Endodermal cell (in vitro differentiated cells): ENCODE measurements around the gene ENKUR. TPM values are rescaled to one million over a fixed set of nuclear protein-coding genes. Genes with fewer than 3 reads are reported as not detected.

Source experiments
- DNase-seq: peaks from one replicate; pipeline ENCODE4 v3.0.0-alpha.2; 2017
- H3K27ac ChIP-seq: 2 replicates; pipeline ENCODE4 v1.5.1; 2013; ENCODE audit warnings: mild to moderate bottlenecking, low read depth, low read length, moderate library complexity
- H3K27me3 ChIP-seq: 2 replicates; pipeline ENCODE4 v1.6.1; 2013; ENCODE audit warnings: mild to moderate bottlenecking, low read length, moderate library complexity; ENCODE audit not compliant: insufficient read depth, control insufficient read depth, poor library complexity, severe bottlenecking
- H3K36me3 ChIP-seq: 2 replicates; pipeline ENCODE4 v1.7.0; 2013; ENCODE audit warnings: mild to moderate bottlenecking, low read length, moderate library complexity; ENCODE audit not compliant: control insufficient read depth, insufficient read depth
- H3K4me1 ChIP-seq: one replicate; pipeline ENCODE4 v1.7.0; 2013; ENCODE audit warnings: low read length; ENCODE audit not compliant: control insufficient read depth, insufficient read depth
- H3K4me3 ChIP-seq: 2 replicates; pipeline ENCODE4 v1.5.1; 2013; ENCODE audit warnings: mild to moderate bottlenecking, low read length, moderate library complexity
- H3K9ac ChIP-seq: 2 replicates; pipeline ENCODE4 v1.6.1; 2013; ENCODE audit warnings: mild to moderate bottlenecking, low read length, moderate library complexity; ENCODE audit not compliant: poor library complexity, severe bottlenecking; ENCODE audit errors: extremely low read depth
- H3K9me3 ChIP-seq: 2 replicates; pipeline ENCODE4 v1.6.1; 2013; ENCODE audit warnings: mild to moderate bottlenecking, low read length, moderate library complexity; ENCODE audit not compliant: control insufficient read depth
- H3K27ac Mint-ChIP-seq: 2 replicates; pipeline ENCODE4 v1.8.0; 2020; ENCODE audit warnings: mixed read lengths
- H3K27me3 Mint-ChIP-seq: 2 replicates; pipeline ENCODE4 v1.8.0; 2021; ENCODE audit warnings: mild to moderate bottlenecking, mixed read lengths; ENCODE audit not compliant: insufficient read depth
- H3K36me3 Mint-ChIP-seq: 2 replicates; pipeline ENCODE4 v1.8.0; 2020; ENCODE audit warnings: low read depth, mixed read lengths
- H3K4me1 Mint-ChIP-seq: 2 replicates; pipeline ENCODE4 v1.8.0; 2020; ENCODE audit warnings: mixed read lengths
- H3K4me3 Mint-ChIP-seq: 2 replicates; pipeline ENCODE4 v1.8.0; 2020; ENCODE audit warnings: mild to moderate bottlenecking, moderate library complexity, mixed read lengths
- H3K9me3 Mint-ChIP-seq: 2 replicates; pipeline ENCODE4 v1.8.0; 2020; ENCODE audit warnings: mild to moderate bottlenecking, mixed read lengths
- CTCF ChIP-seq: fragments of 200-600 bp; sonication (generic); conservative IDR thresholded peaks from 2 replicates; pipeline ENCODE4 v1.5.0; 2021; ENCODE audit warnings: antibody characterized with exemption, mild to moderate bottlenecking
- WGBS, 2 experiments: methylation state at CpG; one replicate each; pipeline versions ENCODE4 v1.1.5 to v1.1.7; 2013; ENCODE audit warnings: missing lambda C conversion rate in 2 of 2, mixed read lengths in 1 of 2; ENCODE audit not compliant: insufficient coverage in 1 of 2, insufficient read length in 1 of 2; 5-methylcytosine and 5-hydroxymethylcytosine counted together
- total RNA-seq, 2 donors: library from RNA; stranded (reverse); fragmentation: NEBNext Ultra II Directional in 1 of 2; extraction: Animal tissue kit (Norgen Biotek cat#: 25700) in 1 of 2; gene quantifications; 2 replicates in 1 of 2; 3 replicates in 1 of 2; pipeline ENCODE4 v1.2.1, GENCODE V29; 2021

Gene ENKUR
- total RNA-seq, 2 donors from 2014 or later: not detected

GRCh38 chr10:25052012-25052411 is 36.1 kb upstream of the ENKUR start:
- Histone ChIP-seq H3K27ac (no peak overlapping the region), H3K9me3 (no peaks in the 10 kb centered on the region), H3K9ac (no peak overlapping the region), H3K27me3 (no peaks in the 10 kb centered on the region), H3K4me3 (no peak overlapping the region), H3K36me3 (no peaks in the 10 kb centered on the region), H3K4me1 (no peaks in the 10 kb centered on the region)
- Mint-ChIP-seq H3K27ac (no peak overlapping the region), H3K4me1 (no peaks in the 10 kb centered on the region), H3K9me3 (peaks cover 2% of the 10 kb centered on the region), H3K27me3 (peaks cover 6% of the 10 kb centered on the region), H3K36me3 (no peaks in the 10 kb centered on the region), H3K4me3 (no peak overlapping the region)
- no peak for DNase-seq
- no CpG with 5 or more reads among the region's 1 CpG for WGBS, 2 experiments
- no peak for TF ChIP-seq CTCF

GRCh38 chr10:25050402-25050801 is 34.4 kb upstream of the ENKUR start:
- WGBS, 2 experiments: 89% methylated on average over 8 to 9 of the region's 9 CpGs
- Histone ChIP-seq H3K36me3 (no peaks in the 10 kb centered on the region), H3K27me3 (no peaks in the 10 kb centered on the region), H3K4me3 (no peak overlapping the region), H3K27ac (no peak overlapping the region), H3K9me3 (no peaks in the 10 kb centered on the region), H3K4me1 (no peaks in the 10 kb centered on the region), H3K9ac (no peak overlapping the region)
- H3K4me3 Mint-ChIP-seq: no peak overlapping the region
- H3K4me1 Mint-ChIP-seq: no peaks in the 10 kb centered on the region
- H3K9me3 Mint-ChIP-seq: peaks cover 2% of the 10 kb centered on the region
- TF ChIP-seq CTCF: no peak
- no peak overlapping the region for H3K27ac Mint-ChIP-seq
- peaks cover 6% of the 10 kb centered on the region for H3K27me3 Mint-ChIP-seq
- H3K36me3 Mint-ChIP-seq: no peaks in the 10 kb centered on the region
- DNase-seq: no peak

GRCh38 chr10:25049966-25050365 is 34.0 kb upstream of the ENKUR start:
- Mint-ChIP-seq H3K27me3 (peaks cover 6% of the 10 kb centered on the region), H3K4me3 (no peak overlapping the region), H3K36me3 (no peaks in the 10 kb centered on the region), H3K27ac (no peak overlapping the region), H3K4me1 (no peaks in the 10 kb centered on the region), H3K9me3 (peaks cover 2% of the 10 kb centered on the region)
- Histone ChIP-seq H3K4me1 (no peaks in the 10 kb centered on the region), H3K4me3 (no peak overlapping the region), H3K27ac (no peak overlapping the region), H3K27me3 (no peaks in the 10 kb centered on the region), H3K9ac (no peak overlapping the region), H3K9me3 (no peaks in the 10 kb centered on the region), H3K36me3 (no peaks in the 10 kb centered on the region)
- DNase-seq: no peak
- 92 to 96% methylated on average over 2 of the region's 2 CpGs for WGBS, 2 experiments
- no peak for TF ChIP-seq CTCF
